ENCODE results near the gene TBC1D30. TPM values are rescaled to one million over a fixed set of nuclear protein-coding genes. Genes with fewer than 3 reads are reported as not detected.

The TBC1D30 gene
- total and polyA plus RNA-seq, 7 donors, result 0.36 to 4.3 (median 2.3) TPM

- H3K27me3 ChIP-seq, result peaks cover 0 to 19% (median 17%) of the 10 kb centered on the region in 3 donors
- H3K4me1 ChIP-seq, result no peaks in the 10 kb centered on the region
- intact Hi-C loops (cut with DNase I), result no loop called here
- TF ChIP-seq, protein P1, sequence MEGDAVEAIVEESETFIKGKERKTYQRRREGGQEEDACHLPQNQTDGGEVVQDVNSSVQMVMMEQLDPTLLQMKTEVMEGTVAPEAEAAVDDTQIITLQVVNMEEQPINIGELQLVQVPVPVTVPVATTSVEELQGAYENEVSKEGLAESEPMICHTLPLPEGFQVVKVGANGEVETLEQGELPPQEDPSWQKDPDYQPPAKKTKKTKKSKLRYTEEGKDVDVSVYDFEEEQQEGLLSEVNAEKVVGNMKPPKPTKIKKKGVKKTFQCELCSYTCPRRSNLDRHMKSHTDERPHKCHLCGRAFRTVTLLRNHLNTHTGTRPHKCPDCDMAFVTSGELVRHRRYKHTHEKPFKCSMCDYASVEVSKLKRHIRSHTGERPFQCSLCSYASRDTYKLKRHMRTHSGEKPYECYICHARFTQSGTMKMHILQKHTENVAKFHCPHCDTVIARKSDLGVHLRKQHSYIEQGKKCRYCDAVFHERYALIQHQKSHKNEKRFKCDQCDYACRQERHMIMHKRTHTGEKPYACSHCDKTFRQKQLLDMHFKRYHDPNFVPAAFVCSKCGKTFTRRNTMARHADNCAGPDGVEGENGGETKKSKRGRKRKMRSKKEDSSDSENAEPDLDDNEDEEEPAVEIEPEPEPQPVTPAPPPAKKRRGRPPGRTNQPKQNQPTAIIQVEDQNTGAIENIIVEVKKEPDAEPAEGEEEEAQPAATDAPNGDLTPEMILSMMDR (IDR thresholded peaks at IDR 0.05), result no peak
- TF ChIP-seq EP300 (IDR thresholded peaks at IDR 0.05) (no peak), POLR2A (IDR thresholded peaks at IDR 0.05) (no peak), POLR2AphosphoS5 (IDR thresholded peaks at IDR 0.05) (no peak)
- H3K36me3 ChIP-seq, result no peaks in the 10 kb centered on the region
- H3K27ac ChIP-seq, result no peak overlapping the region
- H3K9me3 ChIP-seq, result no peaks in the 10 kb centered on the region
- DNase-seq, result no peak
- H3K4me3 ChIP-seq, result no peak overlapping the region
- 76 to 83% methylated on average over 1 of the region's 1 CpG for WGBS, 2 donors
These were observed 34.3 kb upstream of the TBC1D30 start for GRCh38 chr12:64790166-64790565.

GRCh38 chr12:64791036-64791435, 33.4 kb upstream of the TBC1D30 start:
- H3K27me3 ChIP-seq, result peaks cover 0 to 10% (median 8%) of the 10 kb centered on the region in 3 donors
- no peaks in the 10 kb centered on the region for H3K9me3 ChIP-seq
- H3K4me1 ChIP-seq, result no peaks in the 10 kb centered on the region
- DNase-seq, result no peak
- no peak overlapping the region for H3K27ac ChIP-seq
- H3K36me3 ChIP-seq, result no peaks in the 10 kb centered on the region
- no peak overlapping the region for H3K4me3 ChIP-seq
- intact Hi-C loops (cut with DNase I), result no loop called here
- TF ChIP-seq POLR2A (IDR thresholded peaks at IDR 0.05) (no peak), EP300 (IDR thresholded peaks at IDR 0.05) (no peak), POLR2AphosphoS5 (IDR thresholded peaks at IDR 0.05) (no peak)
- TF ChIP-seq, protein P1 (IDR thresholded peaks at IDR 0.05), result no peak

- intact Hi-C loops (cut with DNase I), result no loop called here
- Histone ChIP-seq H3K36me3 (no peaks in the 10 kb centered on the region), H3K9me3 (no peaks in the 10 kb centered on the region), H3K27ac (no peak overlapping the region), H3K27me3 (no peaks in the 10 kb centered on the region), H3K4me3 (no peak overlapping the region), H3K4me1 (no peaks in the 10 kb centered on the region)
- TF ChIP-seq EP300 (IDR thresholded peaks at IDR 0.05), result no peak
- TF ChIP-seq, protein P1 (IDR thresholded peaks at IDR 0.05), result no peak
- TF ChIP-seq POLR2A (IDR thresholded peaks at IDR 0.05), result no peak
- TF ChIP-seq POLR2AphosphoS5 (IDR thresholded peaks at IDR 0.05), result no peak
- DNase-seq, result no peak
- WGBS, 2 donors, result 55 to 63% methylated on average over 1 of the region's 1 CpG
These were observed 32.3 kb upstream of the TBC1D30 start for GRCh38 chr12:64792128-64792527.

DNA sequence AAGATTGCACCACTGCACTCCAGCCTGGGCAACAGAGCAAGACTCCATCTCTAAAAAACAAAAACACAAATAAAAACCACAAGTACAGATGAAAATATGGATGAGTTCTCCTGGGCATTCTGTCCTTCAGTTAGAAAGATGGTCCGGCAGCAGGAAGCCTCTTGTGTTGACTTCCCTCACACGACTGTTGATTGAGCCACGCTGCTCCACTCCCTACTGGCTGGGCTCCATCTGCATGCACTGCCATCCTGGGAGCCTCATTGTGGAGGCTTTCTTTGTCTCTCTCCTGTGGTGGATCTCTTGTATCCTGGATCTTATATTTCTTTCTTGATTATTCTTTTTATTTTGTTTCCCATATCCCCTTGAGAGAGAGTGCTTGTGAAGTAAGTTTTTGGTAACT, 30.8 kb upstream of the TBC1D30 start:
- TF ChIP-seq POLR2AphosphoS5 (IDR thresholded peaks at IDR 0.05), result no peak
- TF ChIP-seq, protein P1 (IDR thresholded peaks at IDR 0.05), result no peak
- no peak for TF ChIP-seq EP300 (IDR thresholded peaks at IDR 0.05)
- TF ChIP-seq POLR2A (IDR thresholded peaks at IDR 0.05), result no peak

GRCh38 chr12:64794305-64794704, 30.1 kb upstream of the TBC1D30 start:
- H3K4me1 ChIP-seq, result no peaks in the 10 kb centered on the region
- no peak overlapping the region for H3K27ac ChIP-seq
- H3K9me3 ChIP-seq, result no peaks in the 10 kb centered on the region
- intact Hi-C loops (cut with DNase I), result no loop called here
- no peaks in the 10 kb centered on the region for H3K27me3 ChIP-seq
- no peak for DNase-seq
- H3K4me3 ChIP-seq, result no peak overlapping the region
- TF ChIP-seq POLR2A (IDR thresholded peaks at IDR 0.05) (no peak), EP300 (IDR thresholded peaks at IDR 0.05) (no peak), POLR2AphosphoS5 (IDR thresholded peaks at IDR 0.05) (no peak)
- TF ChIP-seq, protein P1 (IDR thresholded peaks at IDR 0.05), result no peak
- no peaks in the 10 kb centered on the region for H3K36me3 ChIP-seq
- 77 to 82% methylated on average over 3 of the region's 3 CpGs for WGBS, 2 donors

More for the DNA sequence above, 30.8 kb upstream of the TBC1D30 start:
- H3K4me1 ChIP-seq, result no peaks in the 10 kb centered on the region
- H3K9me3 ChIP-seq, result no peaks in the 10 kb centered on the region
- H3K27me3 ChIP-seq, result no peaks in the 10 kb centered on the region
- H3K36me3 ChIP-seq, result no peaks in the 10 kb centered on the region
- whole genome bisulfite sequencing, 2 donors, result 62 to 81% methylated on average over 3 of the region's 3 CpGs
- no peak overlapping the region for H3K4me3 ChIP-seq
- H3K27ac ChIP-seq, result no peak overlapping the region
- intact Hi-C loops (cut with DNase I), result no loop called here
- DNase-seq, result no peak
